Astrocyte (in vitro differentiated cells and primary cell): Measurements from ENCODE around the gene MPO. TPM values are rescaled to one million over a fixed set of nuclear protein-coding genes. Genes with fewer than 3 reads are reported as not detected.

ENCODE experiments used
- DNase-seq: peaks from one replicate; pipeline ENCODE4 v3.0.0-alpha.2; 2010; ENCODE audit warnings: low read depth
- FAIRE-seq: peaks from 2 replicates; lab custom pipeline; 2011; peaks lifted over from hg19 to GRCh38; lab: Jason Lieb, UNC
- H2AFZ ChIP-seq: 2 replicates; pipeline ENCODE4 v1.6.0; 2012; ENCODE audit warnings: low read depth, low read length, inconsistent platforms
- H3K27ac ChIP-seq: 2 replicates; pipeline ENCODE4 v1.5.1; 2011; ENCODE audit warnings: low read depth, low read length, inconsistent platforms
- H3K27me3 ChIP-seq: 2 replicates; pipeline ENCODE4 v1.6.0; 2011; ENCODE audit warnings: low read length, inconsistent platforms; ENCODE audit not compliant: insufficient read depth
- H3K36me3 ChIP-seq: 2 replicates; pipeline ENCODE4 v1.5.1; 2011; ENCODE audit warnings: low read length, inconsistent platforms; ENCODE audit not compliant: insufficient read depth
- H3K4me1 ChIP-seq: 2 replicates; pipeline ENCODE4 v1.5.1; 2011; ENCODE audit warnings: low read length, inconsistent platforms; ENCODE audit not compliant: insufficient read depth
- H3K4me2 ChIP-seq: 2 replicates; pipeline ENCODE4 v1.6.0; 2012; ENCODE audit warnings: low read length, inconsistent platforms
- H3K4me3 ChIP-seq: 2 replicates; pipeline ENCODE4 v1.5.1; 2011; ENCODE audit warnings: low read depth, mild to moderate bottlenecking, low read length, inconsistent platforms; ENCODE audit not compliant: insufficient read depth
- H3K79me2 ChIP-seq: 2 replicates; pipeline ENCODE4 v1.6.0; 2012; ENCODE audit warnings: mild to moderate bottlenecking, low read length, inconsistent platforms; ENCODE audit not compliant: insufficient read depth
- H3K9ac ChIP-seq: 2 replicates; pipeline ENCODE4 v1.6.0; 2012; ENCODE audit warnings: mild to moderate bottlenecking, low read length, inconsistent platforms
- H3K9me3 ChIP-seq: 2 replicates; pipeline ENCODE4 v1.5.1; 2012; ENCODE audit warnings: low read depth, mild to moderate bottlenecking, low read length, inconsistent platforms; ENCODE audit not compliant: insufficient read depth
- H4K20me1 ChIP-seq: 2 replicates; pipeline ENCODE4 v1.6.0; 2012; ENCODE audit warnings: low read length, inconsistent platforms; ENCODE audit not compliant: insufficient read depth
- H3K27ac Mint-ChIP-seq: one replicate; pipeline ENCODE4 v1.8.0; 2021; ENCODE audit warnings: mild to moderate bottlenecking, mixed read lengths; ENCODE audit not compliant: unreplicated experiment
- H3K27me3 Mint-ChIP-seq: one replicate; pipeline ENCODE4 v1.8.0; 2021; ENCODE audit warnings: low read depth, mixed read lengths; ENCODE audit not compliant: unreplicated experiment
- H3K36me3 Mint-ChIP-seq: one replicate; pipeline ENCODE4 v1.8.0; 2021; ENCODE audit warnings: low read depth, mixed read lengths; ENCODE audit not compliant: unreplicated experiment
- H3K4me1 Mint-ChIP-seq: one replicate; pipeline ENCODE4 v1.8.0; 2021; ENCODE audit warnings: low read depth, mixed read lengths; ENCODE audit not compliant: unreplicated experiment
- H3K4me3 Mint-ChIP-seq: one replicate; pipeline ENCODE4 v1.8.0; 2021; ENCODE audit warnings: mild to moderate bottlenecking, moderate library complexity, mixed read lengths; ENCODE audit not compliant: unreplicated experiment
- H3K9me3 Mint-ChIP-seq: one replicate; pipeline ENCODE4 v1.8.0; 2021; ENCODE audit warnings: mild to moderate bottlenecking, mixed read lengths; ENCODE audit not compliant: unreplicated experiment
- CTCF ChIP-seq: IDR thresholded peaks from 2 replicates; pipeline ENCODE4 v1.5.1; 2011; ENCODE audit warnings: low read depth, mild to moderate bottlenecking, inconsistent platforms, low read length, moderate library complexity; ENCODE audit not compliant: insufficient read depth
- EZH2 ChIP-seq: IDR thresholded peaks from 2 replicates; pipeline ENCODE4 v1.6.1; 2012; ENCODE audit warnings: mild to moderate bottlenecking, low read length, inconsistent platforms; ENCODE audit not compliant: insufficient read depth
- total RNA-seq: library from RNA; stranded (reverse); gene quantifications from 2 replicates; pipeline ENCODE4 v1.2.1, GENCODE V29; 2021

MPO gene
- total RNA-seq, 1 donor from 2014 or later, result not detected

GRCh38 chr17:58321571-58322525 lies 41.1 kb upstream of the MPO start:
- no peak overlapping the region for H2AFZ ChIP-seq
- no peaks in the 10 kb centered on the region for H3K79me2 ChIP-seq
- Mint-ChIP-seq H3K27ac (no peak overlapping the region), H3K9me3 (no peaks in the 10 kb centered on the region), H3K4me1 (no peaks in the 10 kb centered on the region), H3K27me3 (peaks cover 42% of the 10 kb centered on the region), H3K36me3 (peaks cover 3% of the 10 kb centered on the region), H3K4me3 (no peak overlapping the region)
- TF ChIP-seq EZH2, result no peak
- no peak for TF ChIP-seq CTCF
- no peaks in the 10 kb centered on the region for H3K9me3 ChIP-seq
- no peak for FAIRE-seq
- no peak overlapping the region for H3K4me3 ChIP-seq
- no peaks in the 10 kb centered on the region for H3K36me3 ChIP-seq
- H3K4me1 ChIP-seq, result peaks cover 11% of the 10 kb centered on the region
- no peak overlapping the region for H3K4me2 ChIP-seq
- no peaks in the 10 kb centered on the region for H4K20me1 ChIP-seq
- no peak overlapping the region for H3K9ac ChIP-seq
- H3K27ac ChIP-seq, result no peak overlapping the region
- DNase-seq, result no peak
- peaks cover 10% of the 10 kb centered on the region for H3K27me3 ChIP-seq

- Histone ChIP-seq H2AFZ (no peak overlapping the region), H3K79me2 (no peaks in the 10 kb centered on the region), H3K4me1 (peaks cover 11% of the 10 kb centered on the region), H3K9ac (no peak overlapping the region), H3K36me3 (no peaks in the 10 kb centered on the region), H3K4me2 (no peak overlapping the region), H3K4me3 (no peak overlapping the region), H3K27me3 (peaks cover 8% of the 10 kb centered on the region), H3K9me3 (no peaks in the 10 kb centered on the region), H4K20me1 (no peaks in the 10 kb centered on the region), H3K27ac (no peak overlapping the region)
- no peak overlapping the region for H3K27ac Mint-ChIP-seq
- no peak overlapping the region for H3K4me3 Mint-ChIP-seq
- FAIRE-seq, result no peak
- TF ChIP-seq EZH2, result no peak
- TF ChIP-seq CTCF, result no peak
- H3K9me3 Mint-ChIP-seq, result no peaks in the 10 kb centered on the region
- peaks cover 40% of the 10 kb centered on the region for H3K27me3 Mint-ChIP-seq
- H3K36me3 Mint-ChIP-seq, result peaks cover 3% of the 10 kb centered on the region
- DNase-seq, result no peak
- no peaks in the 10 kb centered on the region for H3K4me1 Mint-ChIP-seq
Measured at GRCh38 chr17:58320570-58321323, 40.0 kb upstream of the MPO start.
